Measurements from ENCODE around the gene TUBB. TPM values are rescaled to one million over a fixed set of nuclear protein-coding genes. Genes with fewer than 3 reads are reported as not detected.

TUBB gene
- total and polyA plus RNA-seq, 9 of the 15 experiments (the other 6 are each of a cell fraction or from before 2014, with no cell fraction given), result 971 to 2,870 (median 1,478) TPM

DNA sequence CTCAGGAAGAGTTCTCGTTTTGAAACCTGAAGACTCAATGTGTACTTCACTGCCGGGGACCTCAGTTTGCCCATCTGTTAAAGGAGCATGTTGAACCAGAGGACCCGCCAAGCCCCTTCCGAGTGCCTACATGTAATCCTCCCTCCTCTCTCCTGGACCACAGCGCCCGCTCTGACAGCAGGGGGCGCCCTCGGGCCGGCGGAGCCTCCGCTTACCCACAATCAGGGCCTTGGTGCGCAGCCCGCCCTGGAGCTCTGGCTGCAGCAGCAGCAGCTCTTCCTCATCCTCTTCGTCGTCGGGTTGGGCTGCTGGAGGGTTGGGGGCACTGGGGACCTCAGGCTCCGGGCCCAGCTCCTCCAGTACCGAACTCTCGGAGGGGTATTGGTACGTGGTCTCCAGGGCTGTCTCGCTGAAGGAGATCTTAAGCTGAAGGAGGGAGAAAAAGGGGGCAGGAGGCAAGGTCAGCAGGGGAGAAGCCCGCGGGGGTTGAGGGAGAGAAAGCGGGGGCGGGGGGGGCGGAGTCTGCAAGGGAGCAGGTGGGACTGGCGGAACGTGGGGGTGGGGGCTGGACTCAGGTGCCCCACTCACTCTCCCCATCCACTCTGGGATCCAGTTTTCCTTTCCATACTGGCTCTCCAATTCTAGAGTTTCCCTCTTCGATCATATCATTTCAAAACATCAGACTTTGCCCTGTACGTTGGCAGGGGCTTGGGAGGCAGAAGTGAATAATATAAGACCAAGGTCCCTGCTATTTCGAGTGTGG is 41.0 kb upstream of the TUBB start (continued):
- TF ChIP-seq CTBP1 (IDR thresholded peaks at IDR 0.05; ENCODE audit: borderline replicate concordance) (peak; percentile 75; the same call in 1 of the 2 replicates), ZFX (CRISPR knock-in tag; IDR thresholded peaks at IDR 0.05) (peak; percentile 51), E2F8 (IDR thresholded peaks at IDR 0.05; ENCODE audit: low read depth, partially characterized antibody) (peak; percentile 63), BACH1 (tag; IDR thresholded peaks at IDR 0.05) (no peak), KDM4B (IDR thresholded peaks at IDR 0.05; ENCODE audit: borderline replicate concordance in 2 of 2, low read depth in 1 of 2) (no peak), TCF3 (CRISPR knock-in tag; IDR thresholded peaks at IDR 0.05) (peak; percentile 22; the same call in 1 of the 2 replicates), RBM39 (optimal IDR thresholded peaks at IDR 0.05; ENCODE audit: low read depth, low read length) (peak; percentile 90), ZNF239 (CRISPR knock-in tag; IDR thresholded peaks at IDR 0.05) (peak; percentile 63), ZNF592 (IDR thresholded peaks at IDR 0.05) (peak; percentile 70), TAF1 (IDR thresholded peaks at IDR 0.05; ENCODE audit: control insufficient read depth, extremely low read depth, insufficient read depth, low read length, severe bottlenecking) (peak; percentile 19), NRF1 (conservative IDR thresholded peaks at IDR 0.05 in 1 of 2, IDR thresholded peaks at IDR 0.05 in 1 of 2) (peak; percentile 76 to 80), DPF2 (IDR thresholded peaks at IDR 0.05) (peak; percentile 20; the same call in 1 of the 2 replicates), MNT (conservative IDR thresholded peaks at IDR 0.05) (0 out of 4 replicates have a peak, but pooled peaks of 1 of the 2 experiments have one; percentile 14), SOX6 (IDR thresholded peaks at IDR 0.05) (peak; percentile 51; the same call in 1 of the 2 replicates), ETV6 (IDR thresholded peaks at IDR 0.05; ENCODE audit: borderline replicate concordance in 1 of 2, low read depth in 2 of 2, low read length in 1 of 2) (peak in 1 of 2 experiments; percentile 38; a peak in 1 of 4 replicates), ETV6 (CRISPR knock-in tag; IDR thresholded peaks at IDR 0.05; ENCODE audit: borderline replicate concordance) (no peak), PHB (CRISPR knock-in tag; IDR thresholded peaks at IDR 0.05) (no peak), NFE2L1 (tag; IDR thresholded peaks at IDR 0.05; ENCODE audit: borderline replicate concordance, low read depth) (no peak)

Data from K562 (cell line).